ENCODE results near the gene ZNF763.
"Not testable (repeated sequence)": the region's sequence is repeated elsewhere in the genome, so short reads cannot be mapped to it uniquely, and the experiment has no call there.

ZNF763 gene

GRCh38 chr19:11942008-11942842 lies 22.6 kb upstream of the ZNF763 start:
- no peak for TF ChIP-seq CTCF (IDR thresholded peaks at IDR 0.05; ENCODE audit: extremely low read depth, missing control alignments)
- DNase-seq (ENCODE audit: low spot score): no peak

GRCh38 chr19:11942843-11943108 lies 22.1 kb upstream of the ZNF763 start:
- TF ChIP-seq CTCF (IDR thresholded peaks at IDR 0.05; ENCODE audit: extremely low read depth, missing control alignments): no peak
- no peak for DNase-seq (ENCODE audit: low spot score)

GRCh38 chr19:11944656-11945055 lies 20.2 kb upstream of the ZNF763 start:
- no peak for TF ChIP-seq CTCF (IDR thresholded peaks at IDR 0.05; ENCODE audit: extremely low read depth, missing control alignments)

DNA sequence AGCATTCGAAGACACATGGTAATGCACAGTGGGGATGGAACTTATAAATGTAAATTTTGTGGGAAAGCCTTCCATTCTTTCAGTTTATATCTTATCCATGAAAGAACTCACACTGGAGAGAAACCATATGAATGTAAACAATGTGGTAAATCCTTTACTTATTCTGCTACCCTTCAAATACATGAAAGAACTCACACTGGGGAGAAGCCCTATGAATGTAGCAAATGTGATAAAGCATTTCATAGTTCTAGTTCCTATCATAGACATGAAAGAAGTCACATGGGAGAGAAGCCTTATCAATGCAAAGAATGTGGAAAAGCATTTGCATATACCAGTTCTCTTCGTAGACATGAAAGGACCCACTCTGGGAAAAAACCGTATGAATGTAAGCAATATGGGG lies 16.2 kb upstream of the ZNF763 start:
- TF ChIP-seq CTCF (IDR thresholded peaks at IDR 0.05; ENCODE audit: extremely low read depth, missing control alignments): no peak
- no peak for DNase-seq (ENCODE audit: low spot score)

More at GRCh38 chr19:11944656-11945055, 20.2 kb upstream of the ZNF763 start:
- no peak for DNase-seq (ENCODE audit: low spot score)

- no peak for TF ChIP-seq CTCF (IDR thresholded peaks at IDR 0.05; ENCODE audit: extremely low read depth, missing control alignments)
- no peak for DNase-seq (ENCODE audit: low spot score)
These were observed 15.6 kb upstream of the ZNF763 start for GRCh38 chr19:11949201-11949600.

- not testable (repeated sequence) for DNase-seq (ENCODE audit: low spot score)
These were observed 15.2 kb upstream of the ZNF763 start for GRCh38 chr19:11949614-11950080.

DNA sequence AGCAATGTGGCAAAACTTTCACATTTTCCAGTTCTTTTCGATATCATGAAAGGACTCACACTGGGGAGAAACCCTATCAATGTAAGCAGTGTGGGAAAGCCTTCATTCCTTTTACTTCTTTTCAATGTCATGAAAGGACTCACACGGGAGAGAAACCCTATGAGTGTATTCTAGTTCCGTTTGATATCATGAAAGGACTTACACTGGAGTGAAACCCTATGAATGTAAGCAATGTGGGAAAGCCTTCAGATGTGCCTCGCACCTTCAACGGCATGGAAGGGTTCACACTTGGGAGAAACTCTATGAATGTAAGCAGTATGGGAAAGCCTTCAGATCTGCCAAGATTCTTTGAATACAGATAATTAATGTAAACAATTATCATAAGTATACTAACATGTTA lies 14.5 kb upstream of the ZNF763 start:
- no peak for TF ChIP-seq CTCF (IDR thresholded peaks at IDR 0.05; ENCODE audit: extremely low read depth, missing control alignments)
- DNase-seq (ENCODE audit: low spot score): no peak
